ENCODE results near the gene NKD1. TPM values are rescaled to one million over a fixed set of nuclear protein-coding genes. Genes with fewer than 3 reads are reported as not detected.

NKD1 gene
- polyA plus RNA-seq, 3 donors: 0.01 TPM; not detected in 2

GRCh38 chr16:50630394-50631020 is 82.3 kb downstream of the NKD1 start:
- Histone ChIP-seq H3K9ac (ENCODE audit: insufficient read depth, low read length, poor library complexity, severe bottlenecking) (no peak overlapping the region), H3K4me1 (ENCODE audit: control insufficient read depth in 1 of 2, insufficient read depth in 2 of 2, low read length in 2 of 2) (peaks cover 8 to 11% of the 10 kb centered on the region in 2 donors), H3K27ac (ENCODE audit: low read depth in 1 of 2, low read length in 2 of 2) (no peak overlapping the region), H3K79me2 (ENCODE audit: insufficient read depth, low read length) (no peaks in the 10 kb centered on the region), H3K4me2 (replicated peaks; ENCODE audit: extremely low read depth, low read length, poor library complexity, severe bottlenecking) (no peak overlapping the region), H2AFZ (ENCODE audit: insufficient read depth, low read depth, low read length, poor library complexity, severe bottlenecking) (no peak overlapping the region), H3K9me3 (replicated peaks in 1 of 2; ENCODE audit: control insufficient read depth in 1 of 2, insufficient read depth in 1 of 2, low read length in 2 of 2) (no peaks in the 10 kb centered on the region), H4K20me1 (ENCODE audit: insufficient read depth, low read length) (no peaks in the 10 kb centered on the region), H3K27me3 (ENCODE audit: control insufficient read depth in 2 of 2, insufficient read depth in 2 of 2, low read length in 2 of 2) (no peaks in the 10 kb centered on the region), H3K36me3 (replicated peaks in 1 of 2; ENCODE audit: control insufficient read depth in 1 of 2, insufficient read depth in 2 of 2, low read length in 2 of 2) (no peaks in the 10 kb centered on the region), H3K4me3 (replicated peaks in 1 of 3; ENCODE audit: low read depth in 2 of 3, low read length in 3 of 3) (no peak overlapping the region)
- H3K9me3 Mint-ChIP-seq: no peaks in the 10 kb centered on the region
- H3K4me1 Mint-ChIP-seq: peaks cover 13% of the 10 kb centered on the region
- H3K4me3 Mint-ChIP-seq: no peak overlapping the region
- intact Hi-C loops (cut with micrococcal nuclease): no loop called here
- peaks cover 5 to 15% (median 6%) of the 10 kb centered on the region in 3 donors for H3K27me3 Mint-ChIP-seq (ENCODE audit: low read depth in 3 of 3)
- WGBS (ENCODE audit: insufficient coverage): 97% methylated on average over 11 of the region's 11 CpGs
- H3K27ac Mint-ChIP-seq: no peak overlapping the region
- H3K36me3 Mint-ChIP-seq: no peaks in the 10 kb centered on the region
- no peak for TF ChIP-seq CTCF (IDR thresholded peaks at IDR 0.05)
- no peak for DNase-seq

- intact Hi-C loops (cut with micrococcal nuclease): no loop called here
- Mint-ChIP-seq H3K4me3 (no peak overlapping the region), H3K27me3 (ENCODE audit: low read depth in 3 of 3) (peaks cover 5 to 12% (median 6%) of the 10 kb centered on the region in 3 donors), H3K27ac (no peak overlapping the region), H3K9me3 (peaks cover 0 to 3% (median 0%) of the 10 kb centered on the region in 7 donors), H3K36me3 (no peaks in the 10 kb centered on the region), H3K4me1 (peaks cover 20% of the 10 kb centered on the region)
- Histone ChIP-seq H4K20me1 (ENCODE audit: insufficient read depth, low read length) (no peaks in the 10 kb centered on the region), H3K4me3 (replicated peaks in 1 of 3; ENCODE audit: low read depth in 2 of 3, low read length in 3 of 3) (no peak overlapping the region), H3K4me2 (replicated peaks; ENCODE audit: extremely low read depth, low read length, poor library complexity, severe bottlenecking) (no peak overlapping the region), H2AFZ (ENCODE audit: insufficient read depth, low read depth, low read length, poor library complexity, severe bottlenecking) (no peak overlapping the region), H3K27me3 (ENCODE audit: control insufficient read depth in 2 of 2, insufficient read depth in 2 of 2, low read length in 2 of 2) (no peaks in the 10 kb centered on the region), H3K4me1 (ENCODE audit: control insufficient read depth in 1 of 2, insufficient read depth in 2 of 2, low read length in 2 of 2) (peaks cover 14 to 16% of the 10 kb centered on the region in 2 donors), H3K9me3 (replicated peaks in 1 of 2; ENCODE audit: control insufficient read depth in 1 of 2, insufficient read depth in 1 of 2, low read length in 2 of 2) (no peaks in the 10 kb centered on the region), H3K27ac (ENCODE audit: low read depth in 1 of 2, low read length in 2 of 2) (no peak overlapping the region), H3K9ac (ENCODE audit: insufficient read depth, low read length, poor library complexity, severe bottlenecking) (no peak overlapping the region), H3K36me3 (replicated peaks in 1 of 2; ENCODE audit: control insufficient read depth in 1 of 2, insufficient read depth in 2 of 2, low read length in 2 of 2) (no peaks in the 10 kb centered on the region), H3K79me2 (ENCODE audit: insufficient read depth, low read length) (no peaks in the 10 kb centered on the region)
- TF ChIP-seq CTCF (IDR thresholded peaks at IDR 0.05): no peak
- no peak for DNase-seq
- whole genome bisulfite sequencing (ENCODE audit: insufficient coverage): 95% methylated on average over 5 of the region's 8 CpGs
Measured at GRCh38 chr16:50631249-50631984, 83.2 kb downstream of the NKD1 start.
